PC-3 (cell line): ENCODE results near the gene B4GALNT4. TPM values are rescaled to one million over a fixed set of nuclear protein-coding genes. Genes with fewer than 3 reads are reported as not detected.

Experiments used
- ATAC-seq: fragments of 200-7000 bp; cut with Tn5 transposase; 2 replicates; pipeline ENCODE4 v1.9.1; 2020; ENCODE audit warnings: mild to moderate bottlenecking, moderate library complexity
- BruUV-seq: library from RNA; stranded (reverse); fragments of 400-500 nt; replicated peaks from 2 replicates; lab custom pipeline; 2021; lab: Mats Ljungman, UMichigan
- CTCF ChIA-PET: fragments of 300-600 bp; sonication (Branson Sonifier 250); formaldehyde crosslinking; loops from one replicate; lab custom pipeline; 2022; ENCODE audit warnings: antibody characterized with exemption; lab: Charles Lee
- POLR2A ChIA-PET: fragments of 300-600 bp; sonication (Branson Sonifier 250); formaldehyde crosslinking; loops from one replicate; lab custom pipeline; 2022; ENCODE audit warnings: antibody characterized with exemption; ENCODE audit not compliant: unreplicated experiment; lab: Charles Lee
- DNase-seq: peaks from one replicate; pipeline ENCODE4 v3.0.0-alpha.2; 2015
- H2AFZ ChIP-seq: fragments of 300-600 bp; sonication (generic); 2 replicates; pipeline ENCODE4 v1.6.0; 2016; ENCODE audit warnings: antibody characterized with exemption, low read length
- H3F3A ChIP-seq: fragments of 300-600 bp; sonication (generic); one replicate; pipeline ENCODE4 v1.6.0; 2017; ENCODE audit warnings: antibody characterized with exemption, low read length, control low read depth, mild to moderate bottlenecking; ENCODE audit not compliant: unreplicated experiment
- H3K27ac ChIP-seq: fragments of 300-600 bp; sonication (generic); 2 replicates; pipeline ENCODE4 v1.5.1; 2016; ENCODE audit warnings: mild to moderate bottlenecking, low read length
- H3K27me3 ChIP-seq: fragments of 300-600 bp; sonication (generic); 2 replicates; pipeline ENCODE4 v1.6.1; 2016; ENCODE audit warnings: low read length, mixed read lengths
- H3K36me3 ChIP-seq: fragments of 300-600 bp; sonication (generic); 2 replicates; pipeline ENCODE4 v1.6.1; 2016; ENCODE audit warnings: low read depth, mixed run types, low read length, mixed read lengths
- H3K4me1 ChIP-seq: fragments of 300-600 bp; sonication (generic); 2 replicates; pipeline ENCODE4 v1.5.1; 2016; ENCODE audit warnings: low read length; ENCODE audit not compliant: insufficient read depth
- H3K4me2 ChIP-seq: fragments of 300-600 bp; sonication (generic); 2 replicates; pipeline ENCODE4 v1.6.0; 2016; ENCODE audit warnings: low read length
- H3K4me3 ChIP-seq: fragments of 300-600 bp; sonication (generic); 2 replicates; pipeline ENCODE4 v1.5.1; 2016; ENCODE audit warnings: mild to moderate bottlenecking, low read length, mixed read lengths
- H3K79me2 ChIP-seq: fragments of 300-600 bp; sonication (generic); 2 replicates; pipeline ENCODE4 v1.6.1; 2017; ENCODE audit warnings: low read length, mixed read lengths
- H3K9ac ChIP-seq: fragments of 300-600 bp; sonication (generic); 2 replicates; pipeline ENCODE4 v1.6.0; 2016; ENCODE audit warnings: mild to moderate bottlenecking, low read length
- H3K9me2 ChIP-seq: fragments of 300-600 bp; sonication (generic); replicated peaks from 2 replicates; pipeline ENCODE4 v1.6.1; 2016; ENCODE audit warnings: mixed run types, low read length, mixed read lengths
- H3K9me3 ChIP-seq: fragments of 300-600 bp; sonication (generic); 2 replicates; pipeline ENCODE4 v1.6.1; 2016; ENCODE audit warnings: low read length, mixed read lengths
- H4K20me1 ChIP-seq: fragments of 300-600 bp; sonication (generic); 2 replicates; pipeline ENCODE4 v1.6.1; 2016; ENCODE audit warnings: low read length, mixed read lengths
- EZH2 ChIP-seq: fragments of 300-600 bp; sonication (generic); IDR thresholded peaks from one replicate; pipeline ENCODE4 v1.6.1; 2017; ENCODE audit warnings: antibody characterized with exemption, mild to moderate bottlenecking, low read length; ENCODE audit not compliant: unreplicated experiment
- EZH2phosphoT487 ChIP-seq: fragments of 300-600 bp; sonication (generic); IDR thresholded peaks from 2 replicates; pipeline ENCODE4 v1.6.1; 2018; ENCODE audit warnings: mild to moderate bottlenecking, antibody characterized with exemption, low read length, borderline replicate concordance
- intact Hi-C: fragments of 100-400 bp; cut with micrococcal nuclease; formaldehyde crosslinking; loops from 2 replicates; pipeline ENCODE4 v1.9.0; 2023
- total RNA-seq: library from RNA; depleted of rRNA; stranded (reverse); fragments of >200 nt; gene quantifications from 2 replicates; pipeline ENCODE4 v1.2.3, GENCODE V29; 2014
- TF ChIP-seq, protein P1 (sequence below): fragments of 300-600 bp; sonication (generic); conservative IDR thresholded peaks from 2 replicates; pipeline ENCODE4 v1.5.1; 2017; ENCODE audit warnings: antibody characterized with exemption, low read depth, mild to moderate bottlenecking, low read length

Gene B4GALNT4
- total RNA-seq, 1 experiment from 2014 or later = 52.9 TPM

DNA sequence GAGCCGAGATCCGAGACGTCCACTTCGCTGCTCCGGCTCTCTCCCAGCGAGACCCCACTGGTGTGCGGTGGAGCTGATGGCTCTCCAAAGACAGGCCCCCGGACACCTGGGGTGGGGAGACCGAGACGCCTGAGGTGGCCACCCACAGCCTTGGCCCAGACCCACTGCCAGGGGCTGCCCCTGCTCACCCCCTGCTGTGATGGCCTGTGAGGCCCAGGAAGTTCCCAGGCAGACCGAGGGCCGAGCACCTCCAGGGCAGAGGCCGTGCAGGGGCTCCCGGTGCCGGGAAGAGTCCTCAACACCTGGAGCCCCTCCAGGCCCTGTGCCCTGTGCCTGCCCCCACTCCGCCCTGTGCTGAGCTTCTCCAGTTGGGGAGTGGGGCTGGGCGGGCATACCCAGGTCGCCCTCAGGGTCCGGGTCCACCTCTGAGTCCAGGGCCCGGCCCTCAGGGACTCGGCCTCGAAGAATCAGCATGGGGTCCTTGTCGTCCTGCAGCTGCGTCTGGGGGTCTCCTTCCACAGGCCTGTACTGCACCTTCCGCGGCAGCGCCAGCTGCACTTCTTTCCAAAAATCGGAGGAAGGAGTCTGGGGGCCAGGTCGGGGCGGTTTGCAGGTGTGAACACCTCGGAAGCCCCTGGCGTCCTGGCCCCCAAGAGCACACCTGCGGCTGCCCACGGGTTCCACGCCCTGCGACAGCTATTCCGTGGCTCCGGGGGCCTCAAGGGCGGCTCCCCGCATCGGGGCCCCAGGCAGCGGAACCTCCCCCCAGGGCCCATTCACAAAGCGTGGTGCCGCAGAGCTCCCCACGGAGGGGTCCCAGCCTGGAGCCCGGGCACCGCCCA is 36.9 kb downstream of the B4GALNT4 start:
- intact Hi-C loops = no loop called here
- BruUV-seq = TSS peak; percentile 80

DNA sequence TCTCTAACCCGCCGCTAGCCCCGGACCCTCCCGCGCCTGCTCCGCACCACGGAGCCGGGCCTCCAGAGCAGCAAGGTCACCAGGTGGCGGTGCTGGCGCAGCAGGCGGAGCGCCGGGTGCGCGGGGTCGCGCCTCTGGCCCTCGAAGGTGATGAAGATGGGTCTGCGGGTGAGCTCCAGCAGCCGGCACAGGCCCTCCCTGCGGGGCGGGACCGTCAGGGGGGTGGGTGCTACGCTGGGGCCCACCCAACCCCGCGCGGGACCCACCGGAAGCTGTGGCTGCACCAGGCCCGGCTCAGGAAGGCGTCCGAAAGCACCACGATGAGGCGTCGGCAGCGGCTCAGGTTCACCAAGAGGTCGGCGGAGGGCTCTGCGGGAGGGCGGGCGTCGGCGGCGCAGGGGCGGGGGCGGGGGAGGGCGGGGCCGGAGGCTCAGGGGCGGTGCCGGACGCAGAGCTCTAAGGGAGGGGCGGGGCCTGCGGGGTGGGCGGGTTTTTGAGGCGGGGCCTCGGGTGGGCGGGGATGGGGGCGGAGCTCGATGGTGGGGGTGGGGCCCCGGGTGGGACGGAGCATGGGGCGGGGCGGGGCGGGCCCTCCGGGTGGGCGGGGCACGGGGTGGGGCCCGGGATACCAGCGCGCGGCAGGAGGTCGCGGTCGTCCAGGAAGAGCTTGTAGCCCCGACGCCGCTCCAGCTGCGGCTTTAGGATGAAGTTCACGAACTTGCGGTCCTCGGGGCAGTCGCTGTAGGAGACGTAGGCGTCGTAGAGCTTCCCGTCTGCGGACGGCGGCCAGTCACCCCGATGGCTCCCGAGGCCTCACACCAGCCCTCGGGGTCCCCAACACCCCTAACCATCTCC is 37.7 kb downstream of the B4GALNT4 start:
- intact Hi-C loops = no loop called here
- no peak overlapping the region for H3K27ac ChIP-seq
- CTCF ChIA-PET = interaction anchor here (0.6 to 1.5 kb wide), 7 partner anchors 10 to 319 kb away, joined by 3 to 10 read pairs (median 3); partner anchors contain the start of gene PTDSS2

More for the DNA sequence above, 36.9 kb downstream of the B4GALNT4 start:
- no peaks in the 10 kb centered on the region for H3F3A ChIP-seq
- H3K4me2 ChIP-seq = peak overlapping the region; percentile 65
- DNase-seq (no peak), ATAC-seq (peak; percentile 20)
- H3K9ac ChIP-seq = no peak overlapping the region
- H3K4me1 ChIP-seq = peaks cover 7% of the 10 kb centered on the region; the same call in 1 of the 2 replicates
- ChIA-PET CTCF (interaction anchor here (1.0 to 1.5 kb wide), 3 partner anchors 11 to 44 kb away, joined by 4 to 10 read pairs (median 5); partner anchors contain the start of gene PTDSS2), POLR2A (interaction anchor here (0.6 to 0.7 kb wide), 2 partner anchors 9 to 124 kb away, joined by 3 read pairs; no protein-coding TSS in a partner anchor)
- TF ChIP-seq, protein P1, sequence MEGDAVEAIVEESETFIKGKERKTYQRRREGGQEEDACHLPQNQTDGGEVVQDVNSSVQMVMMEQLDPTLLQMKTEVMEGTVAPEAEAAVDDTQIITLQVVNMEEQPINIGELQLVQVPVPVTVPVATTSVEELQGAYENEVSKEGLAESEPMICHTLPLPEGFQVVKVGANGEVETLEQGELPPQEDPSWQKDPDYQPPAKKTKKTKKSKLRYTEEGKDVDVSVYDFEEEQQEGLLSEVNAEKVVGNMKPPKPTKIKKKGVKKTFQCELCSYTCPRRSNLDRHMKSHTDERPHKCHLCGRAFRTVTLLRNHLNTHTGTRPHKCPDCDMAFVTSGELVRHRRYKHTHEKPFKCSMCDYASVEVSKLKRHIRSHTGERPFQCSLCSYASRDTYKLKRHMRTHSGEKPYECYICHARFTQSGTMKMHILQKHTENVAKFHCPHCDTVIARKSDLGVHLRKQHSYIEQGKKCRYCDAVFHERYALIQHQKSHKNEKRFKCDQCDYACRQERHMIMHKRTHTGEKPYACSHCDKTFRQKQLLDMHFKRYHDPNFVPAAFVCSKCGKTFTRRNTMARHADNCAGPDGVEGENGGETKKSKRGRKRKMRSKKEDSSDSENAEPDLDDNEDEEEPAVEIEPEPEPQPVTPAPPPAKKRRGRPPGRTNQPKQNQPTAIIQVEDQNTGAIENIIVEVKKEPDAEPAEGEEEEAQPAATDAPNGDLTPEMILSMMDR = no peak
- no peak for TF ChIP-seq EZH2
- TF ChIP-seq EZH2phosphoT487 = no peak
- no peak overlapping the region for H3K27ac ChIP-seq
- H3K27me3 ChIP-seq = no peaks in the 10 kb centered on the region
- peak overlapping the region; percentile 43; the same call in 1 of the 2 replicates for H3K4me3 ChIP-seq
- H3K79me2 ChIP-seq = no peaks in the 10 kb centered on the region
- no peak overlapping the region for H2AFZ ChIP-seq
- H4K20me1 ChIP-seq = no peaks in the 10 kb centered on the region
- no peaks in the 10 kb centered on the region for H3K9me3 ChIP-seq
- H3K36me3 ChIP-seq = peaks cover 12% of the 10 kb centered on the region
- no peaks in the 10 kb centered on the region for H3K9me2 ChIP-seq

More for the DNA sequence above, 37.7 kb downstream of the B4GALNT4 start:
- Histone ChIP-seq H3K4me2 (peak overlapping the region; percentile 65), H3K4me3 (peak overlapping the region; percentile 43; the same call in 1 of the 2 replicates), H4K20me1 (no peaks in the 10 kb centered on the region), H3K9ac (no peak overlapping the region; the same call in 1 of the 2 replicates), H3K36me3 (peaks cover 12% of the 10 kb centered on the region), H2AFZ (no peak overlapping the region), H3K27me3 (no peaks in the 10 kb centered on the region), H3K4me1 (peaks cover 7% of the 10 kb centered on the region; the same call in 1 of the 2 replicates), H3K79me2 (no peaks in the 10 kb centered on the region), H3F3A (no peaks in the 10 kb centered on the region), H3K9me2 (no peaks in the 10 kb centered on the region), H3K9me3 (no peaks in the 10 kb centered on the region)
- POLR2A ChIA-PET = interaction anchor here (0.5 to 0.7 kb wide), 7 partner anchors 10 to 169 kb away, joined by 3 to 7 read pairs (median 4); partner anchors contain the start of gene PHRF1
- TF ChIP-seq EZH2phosphoT487 (no peak), EZH2 (no peak)
- TF ChIP-seq, protein P1 = no peak; the same call in 1 of the 2 replicates
- ATAC-seq = peak; percentile 65
- no TSS peak for BruUV-seq
- peak; percentile 68 for DNase-seq
